Activated gamma-delta T cell (primary cell): Measurements from ENCODE around the gene DBH.
"Not testable (repeated sequence)": the region's sequence is repeated elsewhere in the genome, so short reads cannot be mapped to it uniquely, and the experiment has no call there.

Source experiments
- DNase-seq: peaks from one replicate; lab custom pipeline; 2025; lab: John Stamatoyannopoulos, UW

Gene DBH

DNA sequence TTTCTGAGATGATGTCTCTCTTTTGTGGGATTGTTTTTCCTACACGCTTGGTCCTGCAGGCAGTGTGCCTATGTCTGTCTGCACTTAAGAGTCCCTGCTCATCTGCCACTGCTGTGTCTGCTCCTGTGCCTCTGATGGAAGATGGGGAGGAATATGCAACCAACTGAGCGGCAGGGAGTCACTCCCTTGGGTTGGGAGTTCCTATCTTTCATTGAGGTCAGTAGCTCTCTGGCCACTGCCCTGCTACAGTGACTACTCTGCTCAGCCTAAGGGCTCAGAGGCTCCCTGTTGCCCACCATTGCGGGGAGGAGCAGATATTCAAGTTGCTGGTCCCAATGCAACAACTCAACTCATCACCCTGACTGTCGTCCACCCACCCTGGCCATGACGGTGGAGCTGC lies 13.6 kb upstream of the DBH start:
- no peak for DNase-seq

DNA sequence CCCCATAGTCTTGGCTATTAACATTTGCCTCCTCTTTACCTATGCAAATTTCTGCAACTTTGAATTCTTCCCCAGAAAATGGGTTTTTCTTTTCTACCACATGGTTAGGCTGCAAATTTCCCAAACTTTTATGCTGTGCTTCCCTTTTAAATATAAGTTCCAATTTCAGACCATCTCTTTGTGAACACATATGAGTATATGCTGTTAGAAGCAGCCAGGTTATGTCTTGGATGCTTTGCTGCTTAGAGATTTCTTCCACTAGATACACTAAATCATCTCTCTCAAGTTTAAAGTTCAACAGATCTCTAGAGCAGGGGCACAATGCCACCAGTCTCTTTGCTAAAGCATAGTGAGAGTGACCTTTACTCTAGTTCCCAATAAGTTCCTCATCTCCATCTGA lies 10.2 kb upstream of the DBH start:
- not testable (repeated sequence) for DNase-seq

DNA sequence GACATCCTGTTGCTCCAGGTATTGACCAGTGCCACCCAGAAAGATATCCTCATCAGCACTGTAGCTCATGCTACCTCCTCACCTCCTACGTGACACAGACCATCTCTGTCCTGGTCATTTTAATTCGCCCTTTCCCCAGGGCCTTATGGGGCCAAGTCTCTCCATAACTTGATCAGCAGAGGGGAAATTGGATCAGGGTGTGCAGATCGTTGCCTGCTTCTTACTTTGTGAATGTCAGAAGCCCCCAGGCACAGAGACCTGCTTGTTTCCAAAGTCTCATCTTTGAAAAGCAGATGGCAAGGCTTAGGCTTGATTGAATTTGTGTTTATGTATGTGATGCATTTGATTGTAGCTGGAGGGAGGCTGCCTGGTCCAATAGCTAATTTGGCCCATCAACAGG lies 8.8 kb upstream of the DBH start:
- DNase-seq: no peak

DNA sequence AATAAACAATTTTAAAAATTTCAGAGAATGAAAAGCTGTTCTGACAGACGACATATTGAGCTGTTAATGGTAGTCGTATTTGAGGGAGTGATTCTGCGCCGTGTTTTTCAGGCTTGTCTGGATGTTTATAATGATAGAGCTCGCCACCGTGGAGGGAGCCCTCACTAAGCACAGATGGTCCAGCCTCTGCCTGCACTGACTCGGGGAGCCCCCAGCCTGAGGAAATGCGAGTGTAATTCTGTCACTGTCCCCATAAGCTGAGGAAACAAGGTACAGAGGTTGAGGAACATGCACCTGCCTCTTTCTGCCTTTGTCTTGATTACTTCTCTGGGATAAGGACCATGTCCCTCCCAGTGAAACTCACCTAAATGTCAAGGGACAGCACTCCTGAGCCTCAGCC lies 7.4 kb upstream of the DBH start:
- no peak for DNase-seq

DNA sequence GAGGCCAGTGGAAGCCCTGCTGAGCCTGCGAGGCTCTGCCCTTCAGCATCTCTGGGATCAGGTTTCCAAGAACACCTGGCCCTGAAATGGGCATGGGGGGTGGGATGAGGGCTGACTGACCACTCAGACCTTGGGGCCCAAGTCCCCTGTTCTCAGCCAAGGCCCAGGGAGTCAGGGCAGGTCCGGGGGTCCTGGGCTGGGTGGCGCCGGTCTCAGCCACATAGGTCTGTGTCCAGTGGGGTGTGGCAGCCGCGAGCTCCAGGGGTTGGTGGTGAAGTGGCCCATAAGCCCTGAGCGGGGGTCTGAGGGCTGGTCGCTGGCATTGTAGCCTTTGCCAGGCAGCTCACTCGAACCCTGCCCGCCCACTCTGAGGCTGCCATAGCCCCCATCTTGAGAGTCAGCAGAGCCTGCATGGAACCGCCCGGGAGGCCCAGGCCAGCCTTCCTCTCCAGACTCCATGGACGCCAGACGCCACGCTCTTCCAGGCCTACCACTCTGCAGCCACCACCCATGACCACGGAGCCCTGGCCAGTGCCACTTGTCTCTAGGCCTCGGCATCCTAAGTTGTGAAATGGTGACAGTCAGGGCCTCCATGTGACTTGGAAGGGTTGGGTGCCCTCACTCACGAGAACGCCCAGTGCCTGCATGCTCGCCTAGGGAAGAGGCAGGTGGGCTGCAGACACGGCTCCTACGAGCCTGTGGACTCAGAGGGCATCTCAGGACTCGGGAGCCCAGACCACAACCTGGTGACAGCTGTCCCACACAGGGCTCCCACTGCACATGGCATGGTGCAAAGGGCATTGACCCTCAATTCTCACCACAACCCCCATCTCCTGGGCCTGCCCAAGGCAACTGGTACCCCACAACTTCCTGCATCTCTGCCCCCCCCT lies 6.7 kb upstream of the DBH start:
- no peak for DNase-seq

DNA sequence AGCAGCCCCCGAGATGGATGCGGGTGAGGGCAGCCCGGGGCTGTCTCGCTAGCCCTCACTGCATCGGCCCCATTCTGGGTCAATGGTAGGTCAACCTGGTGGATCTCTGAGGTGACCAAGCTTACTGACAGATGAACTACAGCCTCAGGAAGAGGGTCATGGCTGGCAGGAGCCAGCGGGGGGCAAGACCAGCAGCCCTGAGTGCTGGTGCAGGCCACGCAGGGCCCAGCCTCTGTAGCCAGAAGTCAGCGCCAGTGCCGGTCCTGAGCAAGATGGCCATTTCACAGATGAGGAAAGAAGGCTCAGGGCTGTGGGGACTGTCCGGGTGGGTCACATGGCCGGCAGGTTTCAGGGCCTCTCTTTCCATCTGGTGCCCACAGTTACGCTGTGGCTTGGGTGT lies 5.1 kb upstream of the DBH start:
- no peak for DNase-seq

DNA sequence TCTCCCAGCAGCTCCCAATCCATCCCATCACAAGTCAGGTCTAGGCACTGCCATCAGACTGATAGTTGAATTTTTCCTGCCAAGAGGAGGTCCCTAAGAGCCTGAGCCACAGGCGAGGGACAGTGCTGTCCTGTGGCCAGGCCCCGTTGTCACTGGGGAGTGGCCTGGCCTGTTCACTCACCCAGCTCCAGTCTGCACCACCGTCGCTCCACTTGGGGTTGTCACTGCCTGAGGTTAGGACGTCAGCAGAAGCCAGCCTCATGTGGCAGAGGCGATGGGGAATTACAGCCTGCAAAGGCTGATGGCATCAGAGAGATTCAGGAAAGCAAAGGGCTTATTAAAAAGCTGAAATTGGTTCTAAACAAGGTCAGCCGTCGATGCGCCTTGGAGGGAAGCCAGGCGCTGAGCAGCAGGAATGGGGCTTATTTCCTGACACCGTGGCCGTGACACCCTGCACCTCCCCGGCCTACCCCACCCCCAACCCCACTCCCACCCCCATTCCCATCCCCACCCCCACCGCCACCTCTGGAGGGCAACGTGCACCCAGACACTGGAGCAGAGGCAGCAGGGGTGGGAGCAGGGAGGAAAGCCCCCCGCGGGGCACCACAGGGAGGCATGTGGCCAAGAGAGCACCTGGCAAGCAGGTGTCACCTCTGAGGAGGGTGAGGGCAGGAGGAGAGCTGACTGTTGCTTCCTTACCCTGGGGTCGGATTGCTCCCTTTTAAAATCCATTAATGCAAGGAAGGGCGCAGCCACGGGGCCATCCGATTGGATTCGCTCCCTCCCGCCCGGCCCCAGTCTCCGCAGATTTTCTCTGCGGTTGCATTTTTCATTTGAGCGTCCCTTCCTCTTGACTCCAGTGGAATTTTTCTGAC lies 3.1 kb upstream of the DBH start:
- DNase-seq: no peak

DNA sequence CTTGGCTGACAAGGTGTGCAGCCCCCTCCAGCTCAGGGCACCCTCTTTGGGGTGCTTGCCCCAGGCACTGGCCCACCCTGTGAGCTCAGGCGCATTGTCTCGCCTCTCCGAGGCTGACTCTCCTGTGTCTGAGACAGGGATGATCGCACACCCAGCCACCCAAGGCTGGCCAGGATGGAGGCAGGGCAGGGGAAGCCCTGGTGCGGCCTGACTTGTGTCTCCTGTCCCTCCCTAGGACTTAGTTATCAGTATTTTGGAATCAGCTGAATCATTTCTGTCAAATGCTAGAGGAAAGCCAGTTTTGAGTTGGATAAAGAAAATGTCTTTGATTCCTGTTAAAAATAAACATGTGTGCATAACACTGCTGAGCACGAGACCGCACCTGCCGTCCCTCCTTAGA lies 2.5 kb upstream of the DBH start:
- DNase-seq: no peak

DNA sequence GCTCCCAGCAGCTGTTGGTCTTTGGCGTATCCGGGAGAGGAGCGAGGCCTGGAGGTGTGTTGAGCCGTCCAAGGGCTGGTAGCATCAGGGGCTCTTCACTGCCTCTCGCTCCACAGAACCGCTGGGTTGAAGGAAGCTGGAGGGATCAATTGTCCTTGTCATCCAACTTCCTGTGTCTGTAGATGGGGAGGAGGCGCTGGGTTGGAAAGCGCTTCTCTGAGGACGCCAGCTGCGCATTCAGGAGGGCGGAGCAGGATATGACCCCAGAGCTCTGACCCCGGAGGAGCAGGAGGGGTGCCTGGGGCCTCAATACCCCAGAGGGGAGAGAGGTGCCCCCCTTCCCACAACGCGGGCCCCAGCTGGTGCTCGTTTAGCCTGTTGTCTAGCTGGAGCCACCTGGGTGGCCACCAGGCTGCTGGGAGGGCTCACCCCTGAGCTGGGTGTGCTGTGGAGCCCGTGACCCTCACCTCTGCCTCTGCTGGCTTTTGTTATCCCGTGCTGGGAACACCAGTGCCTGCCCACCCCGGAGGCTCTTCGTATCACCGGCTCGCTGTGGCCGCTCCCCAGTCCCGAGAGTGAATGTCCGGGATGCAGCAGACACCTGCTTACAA lies 2.0 kb upstream of the DBH start:
- no peak for DNase-seq

DNA sequence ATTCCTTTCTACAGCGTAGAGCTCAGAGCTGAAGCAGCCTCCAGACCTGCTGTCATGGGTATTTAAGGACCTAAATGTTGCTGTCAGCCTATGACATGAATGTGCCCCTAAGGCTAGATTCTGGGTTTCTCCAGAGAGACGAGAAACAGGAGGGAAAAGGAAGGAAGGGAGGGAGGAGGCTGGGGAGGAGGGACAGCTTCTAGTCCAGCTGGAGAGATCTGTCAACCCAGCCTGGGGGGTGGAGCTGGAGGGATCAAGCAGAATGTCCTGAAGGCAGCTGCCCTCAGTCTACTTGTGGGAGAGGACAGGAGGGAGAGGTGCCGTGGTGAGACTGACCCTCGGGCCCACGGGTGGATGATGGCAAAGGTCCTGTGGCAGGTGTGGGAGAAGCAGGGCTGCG lies 1.1 kb upstream of the DBH start:
- no peak for DNase-seq

DNA sequence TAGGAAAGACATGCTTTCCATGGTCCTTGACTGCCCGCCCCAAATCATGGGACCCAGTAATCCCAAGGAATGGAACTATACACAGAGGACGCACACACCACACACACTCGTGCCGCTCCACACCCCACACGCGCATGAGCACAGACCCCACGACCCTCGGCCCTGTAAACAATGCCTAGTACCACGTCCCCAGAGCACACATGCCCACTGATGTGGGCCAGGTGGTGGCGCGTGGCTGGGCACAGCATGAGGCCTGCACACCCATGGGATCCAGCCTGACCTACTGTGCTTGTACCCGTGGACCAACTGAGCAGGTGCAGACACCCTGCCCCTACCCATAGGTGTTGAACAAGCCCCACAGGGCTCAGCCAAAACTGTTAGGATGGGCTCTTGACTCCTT lies 739 bp downstream of the DBH start:
- DNase-seq: no peak

DNA sequence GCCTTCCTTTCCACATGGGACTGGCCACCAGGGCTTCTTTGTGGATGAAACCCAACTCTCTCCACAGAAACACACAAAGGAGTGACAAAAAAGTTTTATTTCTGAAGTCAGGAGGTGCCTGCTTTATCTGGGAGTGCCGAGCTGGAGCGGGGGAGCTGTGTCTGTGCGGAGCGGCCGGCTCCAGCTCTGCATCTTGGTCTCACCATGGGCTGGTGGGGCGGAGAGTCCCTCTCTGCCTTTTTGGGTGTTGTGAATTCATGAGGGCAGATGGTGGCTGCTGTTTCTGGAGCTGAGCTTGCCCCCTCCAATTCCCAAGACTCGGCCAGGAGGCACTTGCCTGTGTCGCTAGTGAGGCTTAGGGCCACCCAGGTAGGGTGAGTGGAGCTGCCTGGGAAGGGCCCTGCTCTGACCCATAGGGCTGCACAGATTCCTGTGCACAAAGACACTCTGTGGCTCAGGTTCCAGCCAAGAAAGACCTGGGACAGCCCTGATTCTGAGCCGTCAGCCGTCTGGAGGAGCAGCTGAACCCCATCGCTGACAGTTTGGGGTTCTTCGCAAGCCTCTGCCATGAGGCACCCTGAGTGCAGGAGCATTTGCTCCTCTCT lies 1.4 kb downstream of the DBH start:
- no peak for DNase-seq

DNA sequence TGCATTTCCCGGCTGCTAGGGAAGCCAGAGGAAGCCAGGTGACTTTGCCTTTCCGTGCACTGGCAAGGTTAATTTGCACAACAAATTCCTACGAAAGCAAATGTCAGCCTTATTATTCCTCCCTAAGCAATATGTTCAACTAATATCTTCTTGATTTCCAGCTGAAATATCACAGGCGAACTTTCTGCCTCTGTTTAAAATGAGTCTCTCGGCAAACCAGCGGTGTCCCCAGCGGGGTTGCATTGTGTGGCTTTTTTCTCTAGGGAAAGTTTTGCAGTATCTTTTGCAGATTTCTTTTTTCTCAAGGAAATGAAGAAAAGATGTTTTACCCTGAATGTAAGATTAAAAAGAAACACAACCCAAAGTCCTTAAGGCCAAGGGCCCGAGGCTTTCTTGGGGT lies 1.9 kb downstream of the DBH start:
- no peak for DNase-seq

DNA sequence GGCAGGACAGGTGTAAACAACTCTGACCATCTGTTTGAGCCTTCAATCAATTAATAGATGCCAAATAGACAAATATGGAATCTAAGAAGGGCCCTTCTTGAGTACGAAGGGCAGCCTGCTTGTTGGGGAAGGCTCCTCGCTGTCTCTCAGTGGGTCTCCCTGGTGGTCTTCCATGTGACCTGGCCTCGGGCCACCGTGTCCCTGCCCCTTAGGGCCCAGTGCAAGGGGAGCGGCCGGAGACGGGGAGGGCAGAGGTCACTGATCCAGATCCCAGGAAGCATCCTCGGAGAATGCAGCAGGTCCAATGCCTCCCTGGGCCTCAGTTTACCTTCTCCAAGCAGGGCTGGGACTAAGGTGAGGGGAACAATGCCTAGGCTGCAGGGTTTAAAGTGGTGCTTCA lies 2.5 kb downstream of the DBH start:
- no peak for DNase-seq

DNA sequence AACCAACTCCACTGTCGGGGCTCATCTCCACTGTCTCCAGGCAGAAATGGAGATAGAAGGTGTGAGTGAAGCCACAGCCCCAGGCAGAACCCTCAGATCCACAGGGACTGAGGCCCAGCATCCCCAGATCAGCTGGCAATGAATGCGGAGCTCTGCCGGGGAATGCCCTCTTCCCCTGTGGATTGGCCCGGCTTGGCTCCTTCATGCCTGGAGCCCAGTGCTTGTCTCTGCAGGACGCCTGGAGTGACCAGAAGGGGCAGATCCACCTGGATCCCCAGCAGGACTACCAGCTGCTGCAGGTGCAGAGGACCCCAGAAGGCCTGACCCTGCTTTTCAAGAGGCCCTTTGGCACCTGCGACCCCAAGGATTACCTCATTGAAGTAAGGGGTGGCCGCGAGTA lies 3.5 kb downstream of the DBH start:
- no peak for DNase-seq

DNA sequence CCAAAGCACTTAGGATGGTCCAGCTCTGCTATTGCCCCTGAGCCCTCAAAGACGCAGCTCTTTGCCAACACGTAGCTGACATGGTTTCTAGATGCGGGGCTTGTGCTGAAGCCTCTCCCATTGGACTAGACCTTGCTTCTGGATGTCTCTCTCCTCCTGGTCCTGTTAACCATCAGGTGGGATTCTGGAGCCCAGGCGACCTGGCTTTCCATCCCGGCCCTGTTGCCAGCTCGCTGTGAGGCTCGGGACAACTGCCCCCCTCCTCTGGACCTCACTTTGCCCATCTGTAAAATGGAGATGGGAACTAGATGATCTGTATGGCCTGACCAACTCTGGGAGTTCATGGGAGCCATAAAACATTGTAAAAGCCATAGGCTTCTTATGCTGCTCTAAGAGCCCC lies 4.0 kb downstream of the DBH start:
- DNase-seq: no peak

DNA sequence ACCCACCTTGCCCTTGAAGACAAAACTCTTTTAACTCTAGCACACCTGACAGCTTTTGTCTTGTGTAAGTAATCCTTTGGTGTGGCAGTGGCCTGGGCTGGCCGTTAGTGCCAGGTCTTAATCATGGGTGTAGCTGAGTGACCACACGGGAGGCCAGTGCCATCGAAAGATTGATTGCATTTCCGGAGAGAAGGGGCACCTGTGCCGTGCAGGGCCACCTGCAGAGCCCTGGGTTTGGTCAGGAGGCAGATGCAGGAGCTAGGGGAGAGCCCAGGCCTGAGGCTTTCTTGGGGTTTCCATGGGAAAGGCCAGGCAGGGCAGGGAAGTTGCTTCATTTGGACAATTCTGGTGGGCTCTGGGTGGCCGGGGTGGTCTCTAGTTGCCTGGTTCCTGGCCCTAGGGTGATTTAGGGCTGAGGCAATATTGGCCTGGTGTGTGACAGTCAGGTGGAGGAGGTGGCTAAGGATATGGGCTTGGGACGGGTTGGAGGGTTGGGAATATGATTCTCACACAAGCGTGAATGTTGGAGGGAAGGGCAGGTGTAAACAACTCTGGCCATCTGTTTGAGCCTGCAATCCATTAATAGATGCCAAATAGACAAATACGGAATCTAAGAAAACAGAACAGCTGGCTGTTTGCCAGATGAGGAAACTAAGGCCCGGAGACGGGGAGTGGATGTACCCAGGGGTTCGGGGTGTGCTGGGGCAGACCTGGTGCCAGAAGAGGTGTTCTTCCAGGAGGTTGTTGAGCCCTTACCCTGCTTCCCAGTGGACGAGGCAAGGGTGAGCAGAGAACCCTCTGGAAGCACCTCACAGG lies 4.6 kb downstream of the DBH start:
- DNase-seq: no peak

DNA sequence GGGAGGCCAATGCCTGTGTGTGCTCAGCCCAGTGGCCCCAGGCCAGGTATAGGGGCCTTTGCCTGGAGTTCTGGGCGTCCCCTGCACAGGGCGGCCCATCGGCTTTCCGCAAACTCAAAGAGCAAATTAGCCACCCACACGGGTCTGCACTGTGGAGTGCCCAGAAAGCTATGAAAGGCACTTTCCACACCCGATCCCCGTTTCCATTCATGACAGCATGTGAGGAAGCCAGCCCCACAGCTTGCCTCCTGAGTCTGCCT lies 5.2 kb downstream of the DBH start:
- DNase-seq: no peak

DNA sequence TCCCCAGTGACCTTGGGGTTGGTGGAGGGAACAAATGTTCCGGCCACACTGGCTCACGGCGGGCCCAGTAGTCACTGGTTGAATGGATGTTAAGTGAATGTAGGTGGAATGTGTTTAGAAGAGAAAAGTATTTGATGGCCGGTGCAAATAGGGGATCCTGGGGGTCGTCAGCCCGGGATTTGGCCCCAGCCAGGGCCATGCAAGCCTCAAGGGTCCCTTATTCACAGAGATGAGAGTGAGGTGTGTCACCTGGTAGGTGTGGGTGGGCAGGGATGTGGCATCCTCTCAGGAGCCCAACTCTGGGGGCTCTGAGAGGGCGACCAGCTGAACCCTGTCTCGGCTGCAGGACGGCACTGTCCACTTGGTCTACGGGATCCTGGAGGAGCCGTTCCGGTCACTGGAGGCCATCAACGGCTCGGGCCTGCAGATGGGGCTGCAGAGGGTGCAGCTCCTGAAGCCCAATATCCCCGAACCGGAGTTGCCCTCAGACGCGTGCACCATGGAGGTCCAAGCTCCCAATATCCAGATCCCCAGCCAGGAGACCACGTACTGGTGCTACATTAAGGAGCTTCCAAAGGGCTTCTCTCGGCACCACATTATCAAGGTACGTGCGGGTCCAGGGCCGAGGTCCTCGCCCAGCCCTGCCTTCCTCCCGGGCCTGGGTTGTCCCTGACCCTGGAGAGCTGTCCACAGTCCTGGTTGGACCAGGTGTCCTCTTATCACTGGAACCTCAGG lies 5.9 kb downstream of the DBH start:
- DNase-seq: no peak

DNA sequence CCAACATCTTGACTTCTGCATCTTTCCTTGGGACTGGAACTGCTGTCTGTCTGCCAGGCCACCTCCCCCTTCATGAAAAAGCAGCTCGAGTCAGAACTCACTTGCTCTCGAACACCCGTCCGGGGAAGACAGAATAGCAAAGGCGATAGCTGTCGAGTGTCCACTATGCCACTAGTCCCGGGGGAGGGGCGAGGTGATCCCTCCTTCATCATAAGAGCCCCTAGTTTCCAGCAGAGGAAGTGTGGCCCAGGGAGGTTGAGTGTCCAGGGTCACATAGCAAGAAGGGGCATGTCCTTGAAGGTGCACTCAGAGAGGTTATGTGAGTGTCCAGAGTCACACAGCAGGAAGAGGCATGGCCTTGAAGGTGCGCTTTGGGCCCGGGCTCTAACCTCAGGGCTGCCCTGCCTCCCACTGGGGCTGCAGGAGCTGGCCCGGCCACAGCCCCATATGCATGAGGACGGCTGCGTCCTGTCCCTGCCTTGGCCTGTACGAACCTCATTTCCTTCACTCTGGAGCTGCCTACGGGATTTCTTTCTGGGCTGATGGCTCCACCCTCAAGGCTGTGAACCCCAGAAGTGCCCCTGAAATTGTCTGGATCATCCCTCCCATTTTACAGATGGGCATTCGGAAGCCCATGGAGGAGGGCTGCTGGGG lies 6.7 kb downstream of the DBH start:
- no peak for DNase-seq

DNA sequence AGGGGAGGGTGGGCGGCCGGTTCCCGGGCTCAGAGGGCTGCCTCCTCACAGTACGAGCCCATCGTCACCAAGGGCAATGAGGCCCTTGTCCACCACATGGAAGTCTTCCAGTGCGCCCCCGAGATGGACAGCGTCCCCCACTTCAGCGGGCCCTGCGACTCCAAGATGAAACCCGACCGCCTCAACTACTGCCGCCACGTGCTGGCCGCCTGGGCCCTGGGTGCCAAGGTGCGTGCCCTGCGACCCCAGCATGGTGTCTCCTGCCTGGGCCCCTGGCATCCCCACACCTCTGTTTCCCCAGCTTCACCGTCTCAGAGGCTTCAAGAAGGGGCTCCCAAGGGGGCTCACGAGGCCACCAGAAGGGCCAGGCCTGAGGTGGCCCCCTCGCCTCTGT lies 7.2 kb downstream of the DBH start:
- DNase-seq: no peak
